ENCODE measurements around the gene CHDH.

DNA sequence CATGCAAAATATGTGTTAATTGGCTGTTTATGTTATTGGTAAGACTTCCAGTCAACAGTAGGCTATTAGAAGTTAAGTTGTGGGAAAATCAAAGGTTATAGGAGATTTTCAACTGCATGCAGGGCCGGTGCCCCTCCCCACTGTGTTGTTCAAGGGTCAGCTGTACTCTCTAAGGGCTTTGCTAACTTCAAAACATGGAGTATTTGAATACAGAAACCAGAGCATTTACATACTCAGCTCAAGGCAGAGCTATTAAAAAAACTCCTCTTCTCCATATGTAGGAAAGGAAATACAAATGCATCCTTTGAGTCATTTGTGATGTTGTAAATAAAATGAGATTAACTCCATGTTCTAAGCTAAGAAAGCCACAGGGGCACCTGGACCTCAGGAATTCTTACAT is 16.9 kb upstream of the CHDH start:
- no peak for TF ChIP-seq POLR2A (IDR thresholded peaks at IDR 0.05; ENCODE audit: low read length)
- TF ChIP-seq GATA1 (IDR thresholded peaks at IDR 0.05; ENCODE audit: low read depth, low read length), result no peak
